ENCODE data around the gene CENPB. TPM values are rescaled to one million over a fixed set of nuclear protein-coding genes. Genes with fewer than 3 reads are reported as not detected.

The CENPB gene
- total RNA-seq, 1 donor from 2014 or later: 76.2 TPM

DNA sequence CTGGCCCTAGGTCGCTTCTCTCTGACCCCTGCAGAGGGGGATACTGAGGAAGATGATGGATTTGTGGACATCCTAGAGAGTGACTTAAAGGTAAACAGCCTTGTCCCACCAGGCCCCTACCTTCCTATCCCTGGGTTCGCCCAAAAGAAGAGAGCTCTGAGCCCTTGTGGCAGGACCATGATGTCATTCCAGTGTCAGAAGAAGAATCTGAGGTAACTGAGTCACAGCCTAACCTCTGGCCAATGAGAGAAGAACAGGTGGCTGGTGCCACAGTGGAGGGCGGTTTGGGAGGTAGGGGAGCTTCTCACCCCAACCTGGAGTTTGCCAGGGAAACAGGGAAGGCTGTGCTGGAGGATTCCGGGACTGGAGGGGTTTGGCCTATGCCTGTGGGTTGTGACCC, 14.8 kb upstream of the CENPB start:
- Histone ChIP-seq H3K9me3 (no peaks in the 10 kb centered on the region), H3K4me1 (peaks cover 100% of the 10 kb centered on the region), H3K4me3 (no peak overlapping the region), H3K27ac (peak overlapping the region; percentile 83), H3K36me3 (peaks cover 82% of the 10 kb centered on the region), H3K27me3 (ENCODE audit: low read depth) (no peaks in the 10 kb centered on the region)
- peak; percentile 6 for DNase-seq
- TF ChIP-seq CTCF (IDR thresholded peaks at IDR 0.05): no peak
- intact Hi-C loops (cut with DNase I): no loop called here
- ATAC-seq: no peak

DNA sequence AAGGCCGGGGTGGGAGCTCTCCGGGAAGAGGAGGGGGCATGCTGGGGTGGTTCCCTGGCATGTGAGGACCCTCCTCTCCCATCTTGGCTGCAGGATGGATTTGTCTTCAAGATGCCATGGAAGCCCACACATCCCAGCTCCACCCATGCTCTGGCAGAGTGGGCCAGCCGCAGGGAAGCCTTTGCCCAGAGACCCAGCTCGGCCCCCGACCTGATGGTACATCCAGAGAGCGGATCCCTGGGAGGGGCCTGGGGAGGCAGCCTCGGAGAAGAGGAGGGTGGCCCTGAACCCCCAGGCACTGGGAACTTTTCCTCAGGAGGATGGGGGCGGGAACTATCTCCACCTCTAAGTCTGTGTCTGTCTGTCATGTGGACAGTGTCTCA, 14.3 kb upstream of the CENPB start:
- Histone ChIP-seq H3K36me3 (peaks cover 80% of the 10 kb centered on the region), H3K9me3 (no peaks in the 10 kb centered on the region)

GRCh38 chr20:3800256-3800877, 13.8 kb upstream of the CENPB start:
- H3K4me1 ChIP-seq: peaks cover 91% of the 10 kb centered on the region
- peaks cover 75% of the 10 kb centered on the region for H3K36me3 ChIP-seq
- no peaks in the 10 kb centered on the region for H3K27me3 ChIP-seq (ENCODE audit: low read depth)
- intact Hi-C loops (cut with DNase I): no loop called here
- ATAC-seq (peak in 1 of 2 donors; percentile 17), DNase-seq (peak; percentile 53)
- peak overlapping the region; percentile 14 for H3K4me3 ChIP-seq
- no peaks in the 10 kb centered on the region for H3K9me3 ChIP-seq
- H3K27ac ChIP-seq: peak overlapping the region; percentile 83
- TF ChIP-seq CTCF (IDR thresholded peaks at IDR 0.05): no peak

More for the DNA sequence above, 14.3 kb upstream of the CENPB start:
- no peak for ATAC-seq
- intact Hi-C loops (cut with DNase I): no loop called here
- no peak for TF ChIP-seq CTCF (IDR thresholded peaks at IDR 0.05)
- Histone ChIP-seq H3K27ac (peak overlapping the region; percentile 83), H3K4me1 (peaks cover 96% of the 10 kb centered on the region), H3K4me3 (peak overlapping the region; percentile 14), H3K27me3 (ENCODE audit: low read depth) (no peaks in the 10 kb centered on the region)
- DNase-seq: peak; percentile 47

GRCh38 chr20:3798908-3799248, 12.3 kb upstream of the CENPB start:
- intact Hi-C loops (cut with DNase I): no loop called here
- H3K4me3 ChIP-seq: peak overlapping the region; percentile 79

GRCh38 chr20:3798373-3798768, 11.8 kb upstream of the CENPB start:
- peak overlapping the region; percentile 95 for H3K27ac ChIP-seq

More at GRCh38 chr20:3798908-3799248, 12.3 kb upstream of the CENPB start:
- ATAC-seq: no peak
- H3K4me1 ChIP-seq: peaks cover 82% of the 10 kb centered on the region
- DNase-seq: peak; percentile 19
- H3K27ac ChIP-seq: peak overlapping the region; percentile 95
- no peaks in the 10 kb centered on the region for H3K27me3 ChIP-seq (ENCODE audit: low read depth)
- no peak for TF ChIP-seq CTCF (IDR thresholded peaks at IDR 0.05)
- peaks cover 60% of the 10 kb centered on the region for H3K36me3 ChIP-seq
- no peaks in the 10 kb centered on the region for H3K9me3 ChIP-seq

More at GRCh38 chr20:3798373-3798768, 11.8 kb upstream of the CENPB start:
- Histone ChIP-seq H3K4me1 (peaks cover 77% of the 10 kb centered on the region), H3K4me3 (peak overlapping the region; percentile 79), H3K9me3 (no peaks in the 10 kb centered on the region), H3K27me3 (ENCODE audit: low read depth) (no peaks in the 10 kb centered on the region), H3K36me3 (peaks cover 55% of the 10 kb centered on the region)
- peak; percentile 44 for DNase-seq
- TF ChIP-seq CTCF (IDR thresholded peaks at IDR 0.05): no peak
- intact Hi-C loops (cut with DNase I): no loop called here
- ATAC-seq: no peak

Measured in lower lobe of right lung (tissue), 2 donors.